H9 (cell line): ENCODE measurements around the gene PNMA8C. TPM values are rescaled to one million over a fixed set of nuclear protein-coding genes. Genes with fewer than 3 reads are reported as not detected.

Experiments
- DNase-seq: peaks from one replicate; pipeline ENCODE4 v3.0.0-alpha.2; 2017
- H2AFZ ChIP-seq: one replicate; pipeline ENCODE4 v1.6.1; 2013; ENCODE audit warnings: mild to moderate bottlenecking, low read length, control low read depth, moderate library complexity
- H2AK5ac ChIP-seq: 2 replicates; pipeline ENCODE4 v1.6.1; 2013; ENCODE audit warnings: low read length, control low read depth, mixed read lengths; ENCODE audit not compliant: insufficient read length
- H2BK120ac ChIP-seq: one replicate; pipeline ENCODE4 v1.6.1; 2013; ENCODE audit warnings: low read depth, mild to moderate bottlenecking, low read length, control low read depth, inconsistent platforms; ENCODE audit not compliant: poor library complexity, severe bottlenecking
- H2BK12ac ChIP-seq: 2 replicates; pipeline ENCODE4 v1.6.1; 2013; ENCODE audit warnings: low read length, control low read depth, mixed read lengths, low read depth; ENCODE audit not compliant: insufficient read length
- H2BK15ac ChIP-seq: 2 replicates; pipeline ENCODE4 v1.6.1; 2013; ENCODE audit warnings: low read depth, low read length, control low read depth
- H2BK20ac ChIP-seq: one replicate; pipeline ENCODE4 v1.6.1; 2013; ENCODE audit warnings: low read depth, mild to moderate bottlenecking, low read length, control low read depth, inconsistent platforms; ENCODE audit not compliant: poor library complexity, severe bottlenecking
- H2BK5ac ChIP-seq: 2 replicates; pipeline ENCODE4 v1.6.1; 2013; ENCODE audit warnings: low read length, control low read depth, mixed read lengths; ENCODE audit not compliant: insufficient read length
- H3K14ac ChIP-seq: 2 replicates; pipeline ENCODE4 v1.6.1; 2013; ENCODE audit warnings: low read length, control low read depth; ENCODE audit not compliant: insufficient read depth
- H3K18ac ChIP-seq: 2 replicates; pipeline ENCODE4 v1.6.1; 2013; ENCODE audit warnings: low read depth, mild to moderate bottlenecking, mixed read lengths, low read length, control low read depth; ENCODE audit not compliant: insufficient read length
- H3K23ac ChIP-seq: 2 replicates; pipeline ENCODE4 v1.6.1; 2013; ENCODE audit warnings: low read length, control low read depth, mixed read lengths, low read depth; ENCODE audit not compliant: insufficient read length
- H3K23me2 ChIP-seq: 2 replicates; pipeline ENCODE4 v1.6.1; 2013; ENCODE audit warnings: low read depth, mild to moderate bottlenecking, mixed read lengths, low read length, control low read depth; ENCODE audit not compliant: insufficient read length, poor library complexity, severe bottlenecking
- H3K27ac ChIP-seq: 2 replicates; pipeline ENCODE4 v1.5.1; 2013; ENCODE audit warnings: low read length, control low read depth, mixed read lengths, low read depth; ENCODE audit not compliant: insufficient read length
- H3K27me3 ChIP-seq: 2 replicates; pipeline ENCODE4 v1.6.1; 2013; ENCODE audit warnings: low read length, control low read depth, inconsistent platforms; ENCODE audit not compliant: insufficient read depth
- H3K4ac ChIP-seq: 2 replicates; pipeline ENCODE4 v1.6.1; 2013; ENCODE audit warnings: low read depth, mild to moderate bottlenecking, control low read depth, inconsistent platforms, low read length, moderate library complexity
- H3K4me1 ChIP-seq: 2 replicates; pipeline ENCODE4 v1.6.1; 2013; ENCODE audit warnings: low read length, control low read depth, inconsistent platforms; ENCODE audit not compliant: insufficient read depth
- H3K4me2 ChIP-seq: 2 replicates; pipeline ENCODE4 v1.6.1; 2013; ENCODE audit warnings: low read length, control low read depth, mixed read lengths; ENCODE audit not compliant: insufficient read length, insufficient read depth
- H3K56ac ChIP-seq: 2 replicates; pipeline ENCODE4 v1.6.1; 2013; ENCODE audit warnings: low read depth, mild to moderate bottlenecking, mixed read lengths, low read length, control low read depth; ENCODE audit not compliant: insufficient read length
- H3K79me1 ChIP-seq: 2 replicates; pipeline ENCODE4 v1.6.1; 2013; ENCODE audit warnings: low read depth, mild to moderate bottlenecking, moderate library complexity, low read length, control low read depth, inconsistent platforms; ENCODE audit not compliant: insufficient read depth, poor library complexity, severe bottlenecking
- H3K79me2 ChIP-seq: 2 replicates; pipeline ENCODE4 v1.6.1; 2013; ENCODE audit warnings: low read length, control low read depth, inconsistent platforms; ENCODE audit not compliant: insufficient read depth
- H3K9ac ChIP-seq: 2 replicates; pipeline ENCODE4 v1.6.1; 2013; ENCODE audit warnings: low read length, control low read depth, mixed read lengths; ENCODE audit not compliant: insufficient read length; ENCODE audit errors: extremely low read depth
- H3K9me3 ChIP-seq: one replicate; pipeline ENCODE4 v1.6.1; 2013; ENCODE audit warnings: low read depth, low read length, inconsistent platforms; ENCODE audit not compliant: control insufficient read depth
- H3T11ph ChIP-seq: one replicate; pipeline ENCODE4 v1.6.1; 2013; ENCODE audit warnings: mild to moderate bottlenecking, low read length, control low read depth, inconsistent platforms
- H4K20me1 ChIP-seq: one replicate; pipeline ENCODE4 v1.6.1; 2013; ENCODE audit not compliant: control insufficient read depth, insufficient read length, insufficient read depth
- H4K5ac ChIP-seq: 2 replicates; pipeline ENCODE4 v1.6.1; 2013; ENCODE audit warnings: low read depth, mild to moderate bottlenecking, mixed read lengths, low read length, control low read depth; ENCODE audit not compliant: insufficient read length
- H4K8ac ChIP-seq: replicated peaks from 2 replicates; pipeline ENCODE4 v1.6.1; 2013; ENCODE audit warnings: low read length, control low read depth, mixed read lengths, low read depth; ENCODE audit not compliant: insufficient read length
- H4K91ac ChIP-seq: 2 replicates; pipeline ENCODE4 v1.6.1; 2013; ENCODE audit warnings: low read depth, mild to moderate bottlenecking, moderate library complexity, mixed read lengths, low read length, control low read depth; ENCODE audit not compliant: insufficient read length
- H3K27ac Mint-ChIP-seq, 3 experiments: 2 replicates in 2 of 3; 3 replicates in 1 of 3; pipeline ENCODE4 v1.8.0; 2020 to 2021; ENCODE audit warnings: mixed read lengths in 3 of 3, mild to moderate bottlenecking in 1 of 3, moderate library complexity in 1 of 3
- H3K27me3 Mint-ChIP-seq: 2 replicates; pipeline ENCODE4 v1.8.0; 2021; ENCODE audit warnings: low read depth, mild to moderate bottlenecking, moderate library complexity, mixed read lengths
- H3K36me3 Mint-ChIP-seq, 3 experiments: 2 replicates in 2 of 3; 3 replicates in 1 of 3; pipeline ENCODE4 v1.8.0; 2020 to 2021; ENCODE audit warnings: low read depth in 3 of 3, mixed read lengths in 3 of 3; ENCODE audit not compliant: insufficient read depth in 1 of 3
- H3K4me1 Mint-ChIP-seq, 2 experiments: 2 replicates each; pipeline ENCODE4 v1.8.0; 2020; ENCODE audit warnings: mixed read lengths in 2 of 2
- H3K4me3 Mint-ChIP-seq, 2 experiments: 2 replicates in 1 of 2; 3 replicates in 1 of 2; pipeline ENCODE4 v1.8.0; 2020 to 2021; ENCODE audit warnings: mild to moderate bottlenecking in 2 of 2, mixed read lengths in 2 of 2, moderate library complexity in 1 of 2
- H3K9me3 Mint-ChIP-seq, 2 experiments: 2 replicates in 1 of 2; 3 replicates in 1 of 2; pipeline ENCODE4 v1.8.0; 2020; ENCODE audit warnings: mild to moderate bottlenecking in 2 of 2, mixed read lengths in 2 of 2, moderate library complexity in 1 of 2
- WGBS: extraction: QIAGEN DNeasy Blood & Tissue Kit; methylation state at CpG from one replicate; pipeline ENCODE4 v1.1.7; 2013; ENCODE audit warnings: missing lambda C conversion rate, low lambda C conversion rate, mixed read lengths; ENCODE audit not compliant: insufficient read length; ENCODE audit errors: extremely low coverage; 5-methylcytosine and 5-hydroxymethylcytosine counted together
- total RNA-seq: library from RNA; stranded (reverse); gene quantifications from 2 replicates; pipeline ENCODE4 v1.2.1, GENCODE V29; 2021
- TF ChIP-seq, protein P1 (sequence below): fragments of 200-600 bp; sonication (generic); conservative IDR thresholded peaks from 3 replicates; pipeline ENCODE4 v1.8.0; 2021; ENCODE audit warnings: antibody characterized with exemption, mild to moderate bottlenecking

The PNMA8C gene
- total RNA-seq, 1 experiment from 2014 or later = 1.8 TPM

- no peak for DNase-seq
- no peak overlapping the region for H2AFZ ChIP-seq
- H4K5ac ChIP-seq = no peak overlapping the region
- H3K23ac ChIP-seq = no peak overlapping the region
- TF ChIP-seq, protein P1, sequence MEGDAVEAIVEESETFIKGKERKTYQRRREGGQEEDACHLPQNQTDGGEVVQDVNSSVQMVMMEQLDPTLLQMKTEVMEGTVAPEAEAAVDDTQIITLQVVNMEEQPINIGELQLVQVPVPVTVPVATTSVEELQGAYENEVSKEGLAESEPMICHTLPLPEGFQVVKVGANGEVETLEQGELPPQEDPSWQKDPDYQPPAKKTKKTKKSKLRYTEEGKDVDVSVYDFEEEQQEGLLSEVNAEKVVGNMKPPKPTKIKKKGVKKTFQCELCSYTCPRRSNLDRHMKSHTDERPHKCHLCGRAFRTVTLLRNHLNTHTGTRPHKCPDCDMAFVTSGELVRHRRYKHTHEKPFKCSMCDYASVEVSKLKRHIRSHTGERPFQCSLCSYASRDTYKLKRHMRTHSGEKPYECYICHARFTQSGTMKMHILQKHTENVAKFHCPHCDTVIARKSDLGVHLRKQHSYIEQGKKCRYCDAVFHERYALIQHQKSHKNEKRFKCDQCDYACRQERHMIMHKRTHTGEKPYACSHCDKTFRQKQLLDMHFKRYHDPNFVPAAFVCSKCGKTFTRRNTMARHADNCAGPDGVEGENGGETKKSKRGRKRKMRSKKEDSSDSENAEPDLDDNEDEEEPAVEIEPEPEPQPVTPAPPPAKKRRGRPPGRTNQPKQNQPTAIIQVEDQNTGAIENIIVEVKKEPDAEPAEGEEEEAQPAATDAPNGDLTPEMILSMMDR = no peak
- no peaks in the 10 kb centered on the region for H3K79me2 ChIP-seq
- H2BK120ac ChIP-seq = no peak overlapping the region
- H2BK20ac ChIP-seq = no peak overlapping the region
- no peak overlapping the region for H3K4me2 ChIP-seq
- H3K4ac ChIP-seq = no peak overlapping the region
- H2BK5ac ChIP-seq = no peak overlapping the region
- H3K27ac ChIP-seq = no peak overlapping the region
- no peaks in the 10 kb centered on the region for H3K4me1 ChIP-seq
- no CpG with 5 or more reads among the region's 7 CpGs for WGBS
- Mint-ChIP-seq H3K27me3 (no peaks in the 10 kb centered on the region), H3K36me3 (peaks cover 15 to 32% (median 27%) of the 10 kb centered on the region in 3 experiments; a peak in 6 of 7 replicates), H3K4me3 (no peak overlapping the region), H3K9me3 (no peaks in the 10 kb centered on the region), H3K27ac (no peak overlapping the region), H3K4me1 (peaks cover 0 to 4% of the 10 kb centered on the region in 2 experiments; a peak in 1 of 4 replicates)
- no peak overlapping the region for H4K8ac ChIP-seq
- no peak overlapping the region for H2AK5ac ChIP-seq
- no peaks in the 10 kb centered on the region for H3K23me2 ChIP-seq
- H3K79me1 ChIP-seq = no peaks in the 10 kb centered on the region
- H3K27me3 ChIP-seq = no peaks in the 10 kb centered on the region
- no peak overlapping the region for H3K9ac ChIP-seq
- no peak overlapping the region for H3K14ac ChIP-seq
- no peak overlapping the region for H3K56ac ChIP-seq
- H3T11ph ChIP-seq = no peak overlapping the region
- H4K91ac ChIP-seq = no peak overlapping the region
- H3K18ac ChIP-seq = no peak overlapping the region
- H2BK15ac ChIP-seq = no peak overlapping the region
- no peaks in the 10 kb centered on the region for H3K9me3 ChIP-seq
- no peak overlapping the region for H2BK12ac ChIP-seq
- no peaks in the 10 kb centered on the region for H4K20me1 ChIP-seq
Observed at GRCh38 chr19:46463516-46463915, 34.8 kb upstream of the PNMA8C start.
